SH-SY5Y (cell line): Measurements from ENCODE around the gene LRRC52.

Experiments used
- GATA2 ChIP-seq: IDR thresholded peaks from 2 replicates; pipeline ENCODE4 v1.6.1; 2011; ENCODE audit warnings: mild to moderate bottlenecking, low read depth, low read length
- GATA3 ChIP-seq: IDR thresholded peaks from 2 replicates; pipeline ENCODE4 v1.6.1; 2011; ENCODE audit warnings: low read depth, mild to moderate bottlenecking, low read length, moderate library complexity

GRCh38 chr1:165560883-165561656, 17.3 kb downstream of the LRRC52 start:
- TF ChIP-seq GATA2 (no peak), GATA3 (no peak)
